Measurements from ENCODE around the gene ZSCAN16.
"Not testable (repeated sequence)": the region's sequence is repeated elsewhere in the genome, so short reads cannot be mapped to it uniquely, and the experiment has no call there.

The ZSCAN16 gene

GRCh38 chr6:28111964-28112363 lies 12.4 kb upstream of the ZSCAN16 start:
- Mint-ChIP-seq H3K4me1 (no peaks in the 10 kb centered on the region), H3K27me3 (no peaks in the 10 kb centered on the region), H3K4me3 (no peak overlapping the region), H3K9me3 (no peaks in the 10 kb centered on the region), H3K27ac (no peak overlapping the region), H3K36me3 (ENCODE audit: low read depth) (peaks cover 25% of the 10 kb centered on the region)
- DNase-seq = no peak
- ATAC-seq = no peak

DNA sequence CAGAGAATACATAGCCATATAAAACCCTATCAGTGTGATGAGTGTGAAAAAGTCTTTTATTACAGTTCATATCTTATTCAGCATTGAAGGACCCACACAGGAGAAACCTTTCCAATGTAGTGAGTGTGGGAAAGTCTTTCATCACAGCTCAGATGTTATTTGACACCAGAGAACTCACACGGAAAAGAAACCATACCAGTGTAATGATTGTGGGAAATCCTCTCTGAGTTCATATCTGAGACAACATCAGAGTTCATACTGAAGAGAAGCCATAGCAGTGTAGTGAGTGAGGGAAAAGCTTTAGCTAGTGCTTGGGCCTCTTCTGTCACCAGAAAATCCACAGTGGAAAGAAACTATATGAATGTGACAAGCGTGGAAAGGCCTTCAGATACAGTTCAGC lies 8.6 kb upstream of the ZSCAN16 start:
- no peak overlapping the region for H3K4me3 Mint-ChIP-seq

GRCh38 chr6:28117386-28118050 lies 6.9 kb upstream of the ZSCAN16 start:
- no peaks in the 10 kb centered on the region for H3K27me3 Mint-ChIP-seq
- DNase-seq (no peak), ATAC-seq (no peak)
- no peak overlapping the region for H3K4me3 Mint-ChIP-seq
- no peak overlapping the region for H3K27ac Mint-ChIP-seq
- H3K4me1 Mint-ChIP-seq = no peaks in the 10 kb centered on the region
- H3K36me3 Mint-ChIP-seq (ENCODE audit: low read depth) = peaks cover 55% of the 10 kb centered on the region
- H3K9me3 Mint-ChIP-seq = no peaks in the 10 kb centered on the region

More for the DNA sequence above, 8.6 kb upstream of the ZSCAN16 start:
- Mint-ChIP-seq H3K27me3 (no peaks in the 10 kb centered on the region), H3K27ac (no peak overlapping the region), H3K4me1 (no peaks in the 10 kb centered on the region), H3K36me3 (ENCODE audit: low read depth) (peaks cover 48% of the 10 kb centered on the region), H3K9me3 (no peaks in the 10 kb centered on the region)
- DNase-seq = no peak
- ATAC-seq = no peak

DNA sequence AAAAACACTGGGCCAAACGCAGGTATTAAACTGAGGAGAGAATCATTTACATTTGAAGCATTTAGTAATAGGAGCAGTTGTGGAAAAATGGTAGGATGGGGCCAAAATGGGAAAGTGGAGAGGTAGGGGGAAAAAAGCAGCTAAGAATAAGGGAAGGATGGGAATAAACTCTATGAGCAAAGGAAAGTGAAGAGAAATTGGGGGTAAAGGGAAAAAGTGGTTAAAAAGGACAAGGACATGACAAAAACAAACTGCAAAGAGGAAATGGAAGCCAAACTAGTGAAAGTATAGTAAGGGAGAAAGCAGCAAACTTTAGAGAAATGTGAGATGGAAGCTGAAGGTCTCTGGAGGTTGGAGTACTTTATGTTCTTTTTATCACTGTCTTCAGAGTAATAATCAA lies 6.2 kb upstream of the ZSCAN16 start:
- no peak for DNase-seq
- Mint-ChIP-seq H3K4me3 (no peak overlapping the region), H3K36me3 (ENCODE audit: low read depth) (peaks cover 59% of the 10 kb centered on the region), H3K4me1 (peaks cover under 1% of the 10 kb centered on the region), H3K27me3 (no peaks in the 10 kb centered on the region), H3K27ac (no peak overlapping the region), H3K9me3 (no peaks in the 10 kb centered on the region)
- ATAC-seq = no peak

DNA sequence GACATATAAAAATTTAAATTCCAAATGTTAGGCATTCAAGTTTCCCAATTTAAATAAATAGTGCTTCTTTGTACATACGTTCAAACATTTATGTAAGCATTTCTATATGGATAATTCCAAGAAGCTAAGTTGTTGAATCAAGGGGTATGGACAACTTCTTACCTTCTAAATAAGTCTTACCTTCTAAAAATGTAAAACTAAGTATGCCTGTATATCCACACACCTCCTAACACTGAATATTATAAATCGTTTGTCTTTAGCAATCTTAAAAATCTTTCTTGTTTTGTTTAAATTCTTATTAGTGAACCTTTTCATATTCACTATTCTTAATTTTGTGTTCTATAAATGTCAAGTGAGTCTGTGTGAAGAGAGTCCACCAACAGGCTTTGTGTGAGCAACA lies 2.5 kb upstream of the ZSCAN16 start:
- Mint-ChIP-seq H3K36me3 (ENCODE audit: low read depth) (peaks cover 37% of the 10 kb centered on the region), H3K27ac (no peak overlapping the region), H3K4me1 (peaks cover 29% of the 10 kb centered on the region), H3K4me3 (no peak overlapping the region), H3K27me3 (no peaks in the 10 kb centered on the region), H3K9me3 (no peaks in the 10 kb centered on the region)
- no peak for ATAC-seq
- DNase-seq = no peak

GRCh38 chr6:28122283-28122682 lies 2.1 kb upstream of the ZSCAN16 start:
- H3K27me3 Mint-ChIP-seq, ATAC-seq, DNase-seq, H3K27ac Mint-ChIP-seq, H3K9me3 Mint-ChIP-seq, H3K4me3 Mint-ChIP-seq: not testable (repeated sequence)
- Mint-ChIP-seq H3K4me1 (peaks cover 31% of the 10 kb centered on the region), H3K36me3 (ENCODE audit: low read depth) (peaks cover 36% of the 10 kb centered on the region)

DNA sequence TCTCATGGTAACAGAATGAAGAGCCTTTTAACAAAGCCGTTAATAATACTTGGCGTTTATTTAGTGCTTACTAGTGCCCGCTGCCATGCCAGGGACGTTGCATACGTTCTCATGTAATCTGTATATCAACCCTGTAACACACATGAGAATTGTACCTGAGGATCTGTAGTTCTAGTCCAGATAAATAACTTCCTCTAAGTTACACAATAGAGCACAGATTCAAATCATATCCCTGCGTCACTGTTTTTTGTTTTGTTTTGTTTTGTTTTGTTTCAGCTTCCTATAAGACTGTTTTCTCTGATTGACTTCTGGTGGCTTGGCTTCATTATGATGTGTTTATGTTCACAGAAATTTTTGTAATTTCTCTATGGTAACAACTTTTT lies 553 bp downstream of the ZSCAN16 start:
- peak overlapping the region; percentile 89 for H3K4me3 Mint-ChIP-seq
- peaks cover 32% of the 10 kb centered on the region for H3K36me3 Mint-ChIP-seq (ENCODE audit: low read depth)
- no peaks in the 10 kb centered on the region for H3K9me3 Mint-ChIP-seq
- no peaks in the 10 kb centered on the region for H3K27me3 Mint-ChIP-seq
- H3K27ac Mint-ChIP-seq = peak overlapping the region; percentile 86
- ATAC-seq = no peak
- peaks cover 41% of the 10 kb centered on the region for H3K4me1 Mint-ChIP-seq
- DNase-seq = no peak

- Mint-ChIP-seq H3K4me1 (peaks cover 42% of the 10 kb centered on the region), H3K27me3 (no peaks in the 10 kb centered on the region), H3K4me3 (peak overlapping the region; percentile 89), H3K9me3 (no peaks in the 10 kb centered on the region), H3K36me3 (ENCODE audit: low read depth) (peaks cover 31% of the 10 kb centered on the region), H3K27ac (peak overlapping the region; percentile 86)
- ATAC-seq (no peak), DNase-seq (no peak)
Measured at GRCh38 chr6:28125401-28125800, 992 bp downstream of the ZSCAN16 start.

- Mint-ChIP-seq H3K27me3 (no peaks in the 10 kb centered on the region), H3K4me3 (peak overlapping the region; percentile 45), H3K4me1 (peaks cover 67% of the 10 kb centered on the region), H3K27ac (peak overlapping the region; percentile 69), H3K36me3 (ENCODE audit: low read depth) (peaks cover 37% of the 10 kb centered on the region), H3K9me3 (no peaks in the 10 kb centered on the region)
- DNase-seq (peak; percentile 12), ATAC-seq (no peak)
Measured at GRCh38 chr6:28134015-28134414, 9.6 kb downstream of the ZSCAN16 start.

DNA sequence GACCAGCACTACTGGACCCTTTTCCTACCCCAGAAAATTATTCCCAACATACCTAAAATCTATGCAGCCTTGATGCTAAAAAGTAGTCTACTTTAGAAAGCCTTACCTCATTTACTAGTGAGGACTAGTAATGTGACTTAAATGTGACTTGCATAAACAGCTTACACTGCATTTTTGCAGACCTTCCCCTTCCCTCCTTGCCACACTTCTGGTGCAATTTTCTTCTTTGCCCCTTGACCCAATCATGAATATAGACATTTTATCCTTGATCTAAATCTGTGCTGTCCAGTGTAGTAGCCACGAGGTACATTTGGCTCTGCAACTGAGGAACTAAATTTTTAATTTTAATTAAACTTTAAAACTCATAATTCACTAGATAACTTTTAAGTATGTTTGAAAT lies 10.3 kb downstream of the ZSCAN16 start:
- Mint-ChIP-seq H3K9me3 (no peaks in the 10 kb centered on the region), H3K27ac (peak overlapping the region; percentile 29), H3K4me1 (peaks cover 68% of the 10 kb centered on the region), H3K4me3 (peak overlapping the region; percentile 59), H3K36me3 (ENCODE audit: low read depth) (peaks cover 31% of the 10 kb centered on the region), H3K27me3 (no peaks in the 10 kb centered on the region)
- no peak for ATAC-seq
- no peak for DNase-seq

GRCh38 chr6:28135393-28135792 lies 11.0 kb downstream of the ZSCAN16 start:
- ATAC-seq (no peak), DNase-seq (no peak)
- Mint-ChIP-seq H3K36me3 (ENCODE audit: low read depth) (peaks cover 25% of the 10 kb centered on the region), H3K27ac (peak overlapping the region; percentile 96), H3K4me3 (peak overlapping the region; percentile 97), H3K27me3 (no peaks in the 10 kb centered on the region), H3K9me3 (no peaks in the 10 kb centered on the region), H3K4me1 (peaks cover 75% of the 10 kb centered on the region)

GRCh38 chr6:28136585-28137504 lies 12.4 kb downstream of the ZSCAN16 start:
- Mint-ChIP-seq H3K9me3 (no peaks in the 10 kb centered on the region), H3K36me3 (ENCODE audit: low read depth) (peaks cover 23% of the 10 kb centered on the region), H3K27ac (peak overlapping the region; percentile 96), H3K4me3 (peak overlapping the region; percentile 97), H3K4me1 (peaks cover 73% of the 10 kb centered on the region), H3K27me3 (no peaks in the 10 kb centered on the region)
- ATAC-seq (peak; percentile 50), DNase-seq (peak; percentile 83)

GRCh38 chr6:28137505-28137981 lies 13.1 kb downstream of the ZSCAN16 start:
- Mint-ChIP-seq H3K9me3 (no peaks in the 10 kb centered on the region), H3K4me1 (peaks cover 70% of the 10 kb centered on the region), H3K27ac (peak overlapping the region; percentile 96), H3K27me3 (no peaks in the 10 kb centered on the region), H3K36me3 (ENCODE audit: low read depth) (peaks cover 23% of the 10 kb centered on the region), H3K4me3 (peak overlapping the region; percentile 97)
- peak; percentile 56 for ATAC-seq
- peak; percentile 36 for DNase-seq

DNA sequence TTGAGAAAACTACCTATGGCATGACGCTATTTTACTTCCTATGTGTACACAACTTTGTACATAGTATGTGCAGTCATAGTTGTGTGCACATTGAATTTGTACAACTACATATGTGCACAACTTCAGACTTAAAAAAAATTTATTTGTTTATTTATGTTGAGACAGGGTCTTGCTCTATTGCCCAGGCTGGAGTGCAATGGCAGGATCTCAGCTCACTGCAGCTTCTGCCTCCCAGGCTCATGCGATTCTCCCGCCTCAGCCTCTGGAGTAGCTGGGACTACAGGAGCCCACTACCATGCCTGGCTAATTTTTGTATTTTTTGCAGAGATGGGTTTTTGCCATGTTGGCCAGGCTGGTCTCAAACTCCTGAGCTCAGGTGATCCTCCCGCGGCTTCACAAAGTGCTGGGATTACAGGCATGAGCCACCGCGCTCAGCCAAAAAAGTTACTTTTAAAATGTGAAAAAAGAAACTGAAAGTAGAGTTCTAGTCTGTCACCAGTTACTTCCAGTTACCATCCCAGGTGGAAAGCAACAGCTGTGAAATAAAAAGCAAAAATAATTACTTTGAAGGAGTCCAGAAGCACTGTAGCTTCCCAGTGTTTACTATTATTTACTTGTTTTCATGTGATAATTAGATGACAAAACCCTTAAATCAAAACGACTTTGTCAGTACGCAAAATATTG lies 15.6 kb downstream of the ZSCAN16 start:
- peaks cover 19% of the 10 kb centered on the region for H3K36me3 Mint-ChIP-seq (ENCODE audit: low read depth)
- DNase-seq (no peak), ATAC-seq (no peak)
- no peaks in the 10 kb centered on the region for H3K9me3 Mint-ChIP-seq
- peak overlapping the region; percentile 88 for H3K27ac Mint-ChIP-seq
- no peaks in the 10 kb centered on the region for H3K27me3 Mint-ChIP-seq
- peaks cover 66% of the 10 kb centered on the region for H3K4me1 Mint-ChIP-seq
- H3K4me3 Mint-ChIP-seq = peak overlapping the region; percentile 94
